H1 (cell line): Measurements from ENCODE around the gene TEK. TPM values are rescaled to one million over a fixed set of nuclear protein-coding genes. Genes with fewer than 3 reads are reported as not detected.

Experiments
- CTCF ChIA-PET: fragments of 300-600 bp; sonication (Branson Sonifier 250); formaldehyde crosslinking; loops from one replicate; lab custom pipeline; 2021; ENCODE audit not compliant: partially characterized antibody; lab: Charles Lee
- POLR2A ChIA-PET: fragments of 300-600 bp; sonication (Branson Sonifier 250); formaldehyde crosslinking; loops from one replicate; lab custom pipeline; 2021; ENCODE audit warnings: inconsistent platforms; ENCODE audit not compliant: partially characterized antibody; lab: Charles Lee
- DNase-seq, 2 experiments: peaks; one replicate each; pipeline versions ENCODE4 v3.0.0 to v3.0.0-alpha.2; 2010 to 2022; ENCODE audit warnings: low spot score in 2 of 2, low read depth in 1 of 2, mixed read lengths in 1 of 2
- FAIRE-seq: peaks from 2 replicates; lab custom pipeline; 2011; peaks lifted over from hg19 to GRCh38; lab: Jason Lieb, UNC
- H2AFZ ChIP-seq: 2 replicates; pipeline ENCODE4 v1.8.1; 2012; ENCODE audit warnings: low read length, inconsistent platforms
- H2AK5ac ChIP-seq: 2 replicates; pipeline ENCODE4 v1.6.1; 2013; ENCODE audit warnings: low read depth, low read length
- H2BK120ac ChIP-seq: replicated peaks from 2 replicates; pipeline ENCODE3; 2013; ENCODE audit warnings: low read depth, low read length, inconsistent platforms
- H2BK12ac ChIP-seq: 2 replicates; pipeline ENCODE4 v1.6.1; 2013; ENCODE audit warnings: low read depth, low read length
- H2BK15ac ChIP-seq: 2 replicates; pipeline ENCODE4 v1.6.1; 2013; ENCODE audit warnings: low read length
- H2BK20ac ChIP-seq: 2 replicates; pipeline ENCODE4 v1.6.1; 2013; ENCODE audit warnings: low read length
- H2BK5ac ChIP-seq: 2 replicates; pipeline ENCODE4 v1.6.1; 2013; ENCODE audit warnings: low read depth, low read length
- H3K14ac ChIP-seq: 2 replicates; pipeline ENCODE4 v1.6.1; 2013; ENCODE audit warnings: inconsistent platforms; ENCODE audit not compliant: insufficient read length
- H3K18ac ChIP-seq: 2 replicates; pipeline ENCODE4 v1.6.1; 2013; ENCODE audit warnings: low read length; ENCODE audit errors: extremely low read depth
- H3K23ac ChIP-seq: 2 replicates; pipeline ENCODE4 v1.6.1; 2013; ENCODE audit warnings: inconsistent platforms; ENCODE audit not compliant: insufficient read length
- H3K23me2 ChIP-seq: 2 replicates; pipeline ENCODE4 v1.6.1; 2013; ENCODE audit warnings: low read depth, low read length
- H3K27ac ChIP-seq: 2 replicates; pipeline ENCODE4 v1.6.1; 2011; ENCODE audit warnings: low read depth, low read length, inconsistent platforms
- H3K27me3 ChIP-seq, 4 experiments: replicated peaks in 1 of 4; 1 replicate in 1 of 4; 2 replicates in 3 of 4; pipeline versions ENCODE4 v1.6.1 to v1.8.1; 2011 to 2013; ENCODE audit warnings: low read length in 3 of 4, mild to moderate bottlenecking in 3 of 4, inconsistent platforms in 2 of 4, mixed read lengths in 2 of 4, moderate library complexity in 1 of 4; ENCODE audit not compliant: control insufficient read depth in 3 of 4, insufficient read depth in 3 of 4; ENCODE audit errors: extremely low read depth in 1 of 4
- H3K36me3 ChIP-seq, 4 experiments: 2 replicates each; pipeline versions ENCODE4 v1.6.1 to v1.8.1; 2011 to 2013; ENCODE audit warnings: mild to moderate bottlenecking in 4 of 4, low read length in 3 of 4, moderate library complexity in 2 of 4, control low read depth in 1 of 4, inconsistent platforms in 1 of 4; ENCODE audit not compliant: insufficient read depth in 4 of 4, control insufficient read depth in 2 of 4
- H3K4ac ChIP-seq: replicated peaks from 2 replicates; pipeline ENCODE3; 2013; ENCODE audit warnings: low read length, low read depth, mixed read lengths, inconsistent platforms; ENCODE audit not compliant: insufficient read length
- H3K4me1 ChIP-seq, 4 experiments: replicated peaks in 1 of 4; 1 replicate in 1 of 4; 2 replicates in 3 of 4; pipeline versions ENCODE4 v1.6.1 to v1.8.1; 2011 to 2013; ENCODE audit warnings: low read length in 3 of 4, inconsistent platforms in 2 of 4, mixed read lengths in 1 of 4; ENCODE audit not compliant: insufficient read depth in 4 of 4, control insufficient read depth in 3 of 4
- H3K4me2 ChIP-seq, 2 experiments: 2 replicates each; pipeline versions ENCODE4 v1.6.1 to v1.8.1; 2011 to 2013; ENCODE audit warnings: low read depth in 2 of 2, low read length in 2 of 2, control low read depth in 1 of 2, inconsistent platforms in 1 of 2, mild to moderate bottlenecking in 1 of 2; ENCODE audit not compliant: insufficient read depth in 1 of 2
- H3K4me3 ChIP-seq, 4 experiments: fragments of 200-600, 300-600 bp in 1 of 4; sonication (generic), shearing (Covaris generic), sonication (Bioruptor Twin) in 1 of 4; 2 replicates each; pipeline versions ENCODE4 v1.5.1 to v1.8.1; 2011 to 2016; ENCODE audit warnings: low read length in 4 of 4, low read depth in 3 of 4, control low read depth in 2 of 4, inconsistent platforms in 2 of 4, mild to moderate bottlenecking in 2 of 4, mixed read lengths in 1 of 4, moderate library complexity in 1 of 4; ENCODE audit not compliant: insufficient read depth in 2 of 4; ENCODE audit errors: extremely low read depth in 1 of 4
- H3K56ac ChIP-seq: replicated peaks from 2 replicates; pipeline ENCODE3; 2013; ENCODE audit warnings: low read depth, mild to moderate bottlenecking, mixed read lengths, low read length, inconsistent platforms; ENCODE audit not compliant: insufficient read length
- H3K79me1 ChIP-seq: 2 replicates; pipeline ENCODE4 v1.6.1; 2013; ENCODE audit warnings: low read depth, low read length, control low read depth
- H3K79me2 ChIP-seq, 2 experiments: 2 replicates each; pipeline versions ENCODE4 v1.6.1 to v1.8.1; 2012 to 2013; ENCODE audit warnings: low read length in 2 of 2, mild to moderate bottlenecking in 2 of 2, inconsistent platforms in 1 of 2; ENCODE audit not compliant: insufficient read depth in 2 of 2, control insufficient read depth in 1 of 2
- H3K9ac ChIP-seq, 4 experiments: replicated peaks in 1 of 4; 1 replicate in 1 of 4; 2 replicates in 3 of 4; pipeline versions ENCODE4 v1.6.1 to v1.8.1; 2011 to 2013; ENCODE audit warnings: low read depth in 3 of 4, low read length in 3 of 4, control low read depth in 2 of 4, mild to moderate bottlenecking in 2 of 4, moderate library complexity in 2 of 4, inconsistent platforms in 1 of 4; ENCODE audit errors: extremely low read depth in 1 of 4
- H3K9me3 ChIP-seq, 2 experiments: 2 replicates each; pipeline versions ENCODE4 v1.6.1 to v1.8.1; 2012 to 2013; ENCODE audit warnings: mild to moderate bottlenecking in 2 of 2, moderate library complexity in 2 of 2, control low read depth in 1 of 2, inconsistent platforms in 1 of 2, low read depth in 1 of 2, low read length in 1 of 2, mixed read lengths in 1 of 2; ENCODE audit not compliant: insufficient read depth in 2 of 2
- H4K20me1 ChIP-seq, 2 experiments: replicated peaks in 1 of 2; 2 replicates each; pipeline versions ENCODE3 to v1.8.1; 2011 to 2013; ENCODE audit warnings: inconsistent platforms in 2 of 2, low read length in 2 of 2, mild to moderate bottlenecking in 1 of 2; ENCODE audit not compliant: insufficient read depth in 2 of 2, control insufficient read depth in 1 of 2
- H4K5ac ChIP-seq: 2 replicates; pipeline ENCODE4 v1.6.1; 2013; ENCODE audit warnings: low read length, low read depth, mixed read lengths, inconsistent platforms; ENCODE audit not compliant: insufficient read length
- H4K8ac ChIP-seq: 2 replicates; pipeline ENCODE4 v1.8.0; 2013; ENCODE audit warnings: mild to moderate bottlenecking, moderate library complexity, low read length, inconsistent platforms; ENCODE audit not compliant: insufficient read depth; ENCODE audit errors: extremely low read depth
- H4K91ac ChIP-seq: replicated peaks from 2 replicates; pipeline ENCODE3; 2013; ENCODE audit warnings: low read length, mixed read lengths, inconsistent platforms; ENCODE audit not compliant: insufficient read length
- BCL11A ChIP-seq, 2 experiments: IDR thresholded peaks; one replicate each; pipeline ENCODE4 v1.6.1; 2011; ENCODE audit warnings: low read depth in 2 of 2, low read length in 2 of 2, mild to moderate bottlenecking in 2 of 2
- GTF2F1 ChIP-seq: IDR thresholded peaks from 2 replicates; pipeline ENCODE4 v1.6.1; 2012; ENCODE audit warnings: low read depth, low read length, improper control_type of control experiment, borderline replicate concordance
- JUND ChIP-seq: IDR thresholded peaks from 2 replicates; pipeline ENCODE4 v1.6.1; 2011; ENCODE audit warnings: mild to moderate bottlenecking, improper control_type of control experiment, low read length
- SP1 ChIP-seq: IDR thresholded peaks from 2 replicates; pipeline ENCODE4 v1.6.1; 2011; ENCODE audit warnings: low read depth, low read length
- SUZ12 ChIP-seq: fragments of 200-600 bp; sonication (generic); IDR thresholded peaks from 2 replicates; pipeline ENCODE4 v1.6.1; 2012; ENCODE audit warnings: mild to moderate bottlenecking, inconsistent platforms, low read length, moderate library complexity, mixed read lengths
- TBP ChIP-seq: IDR thresholded peaks from 2 replicates; pipeline ENCODE4 v1.6.1; 2011; ENCODE audit warnings: low read depth, low read length, improper control_type of control experiment
- WGBS, 2 experiments: shearing (Covaris generic) in 1 of 2; methylation state at CpG; one replicate each; pipeline versions ENCODE4 v1.1.6 to v1.1.7; 2013 to 2015; ENCODE audit warnings: low lambda C conversion rate in 2 of 2, mixed read lengths in 2 of 2, inconsistent platforms in 1 of 2, low coverage in 1 of 2, missing lambda C conversion rate in 1 of 2; ENCODE audit not compliant: insufficient replicate concordance in 2 of 2, insufficient coverage in 1 of 2, insufficient read length in 1 of 2; ENCODE audit errors: extremely low coverage in 1 of 2, missing lambda C conversion rate in 1 of 2; 5-methylcytosine and 5-hydroxymethylcytosine counted together
- polyA plus RNA-seq, 7 experiments: library from polyadenylated mRNA; depleted of rRNA in 3 of 7; stranded (reverse) in 5 of 7; unstranded in 2 of 7; fragments of >200 nt in 5 of 7; fragments of 200-250 nt in 2 of 7; gene quantifications; 1 replicate in 5 of 7; 2 replicates in 1 of 7; 4 replicates in 1 of 7; pipeline versions ENCODE4 v1.2.1 to v1.2.3, GENCODE V29; 2011 to 2013; ENCODE audit warnings: missing spikeins in 2 of 7, mixed read lengths in 2 of 7
- total RNA-seq: library from RNA; stranded (reverse); fragmentation: NEBNext Ultra II Directional; extraction: Animal tissue kit (Norgen Biotek cat#: 25700); gene quantifications from 2 replicates; pipeline ENCODE4 v1.2.1, GENCODE V29; 2021

TEK gene
- total and polyA plus RNA-seq, 2 of the 8 experiments (the other 6 are each of a cell fraction or from before 2014, with no cell fraction given) = 11.0 to 35.8 TPM

GRCh38 chr9:27165068-27165467 lies 56.0 kb downstream of the TEK start:
- H4K20me1 ChIP-seq = no peaks in the 10 kb centered on the region
- no peak overlapping the region for H3K9ac ChIP-seq
- no peak overlapping the region for H2BK20ac ChIP-seq
- no peaks in the 10 kb centered on the region for H3K79me1 ChIP-seq
- H4K5ac ChIP-seq = no peak overlapping the region
- no peaks in the 10 kb centered on the region for H3K79me2 ChIP-seq
- H2BK120ac ChIP-seq = no peak overlapping the region
- FAIRE-seq (no peak), DNase-seq (no peak)
- ChIA-PET POLR2A (interaction anchor here (0.6 kb wide), 1 partner anchor 156 kb away, joined by 3 read pairs; no protein-coding TSS in a partner anchor), CTCF (interaction anchor here (1.1 to 1.5 kb wide), 5 partner anchors 9 to 135 kb away, joined by 3 to 5 read pairs (median 3); no protein-coding TSS in a partner anchor)
- no peaks in the 10 kb centered on the region for H3K9me3 ChIP-seq
- 89% methylated on average over 3 of the region's 3 CpGs; no CpG with 5 or more reads in 1 of the 2 experiments for WGBS, 2 experiments
- no peak overlapping the region for H2BK15ac ChIP-seq
- H3K4me1 ChIP-seq = no peaks in the 10 kb centered on the region
- H2BK5ac ChIP-seq = no peak overlapping the region
- no peak overlapping the region for H2BK12ac ChIP-seq
- no peak overlapping the region for H3K4me2 ChIP-seq
- no peak overlapping the region for H4K8ac ChIP-seq
- H3K14ac ChIP-seq = no peak overlapping the region
- H3K36me3 ChIP-seq = peaks cover 0 to 8% (median 0%) of the 10 kb centered on the region in 4 experiments; a peak in 1 of 8 replicates
- no peak overlapping the region for H2AK5ac ChIP-seq
- no peak overlapping the region for H4K91ac ChIP-seq
- H3K23me2 ChIP-seq = no peaks in the 10 kb centered on the region
- no peak overlapping the region for H3K27ac ChIP-seq
- H3K4me3 ChIP-seq = no peak overlapping the region
- H3K4ac ChIP-seq = no peak overlapping the region
- no peak overlapping the region for H3K18ac ChIP-seq
- H3K56ac ChIP-seq = no peak overlapping the region
- no peaks in the 10 kb centered on the region for H3K27me3 ChIP-seq
- TF ChIP-seq SP1 (no peak), TBP (no peak), GTF2F1 (no peak), JUND (no peak), BCL11A (IDR thresholded peaks at IDR 0.05; ENCODE audit: low read depth in 2 of 2, low read length in 2 of 2) (no peak), SUZ12 (no peak)
- H2AFZ ChIP-seq = no peak overlapping the region
- H3K23ac ChIP-seq = no peak overlapping the region
